ENCODE results near the gene ABCA9. TPM values are rescaled to one million over a fixed set of nuclear protein-coding genes. Genes with fewer than 3 reads are reported as not detected.

Gene ABCA9
- polyA plus RNA-seq, 1 donor (not counting 4 experiments of a cell fraction or from before 2014, with no cell fraction given) = 0.17 TPM

DNA sequence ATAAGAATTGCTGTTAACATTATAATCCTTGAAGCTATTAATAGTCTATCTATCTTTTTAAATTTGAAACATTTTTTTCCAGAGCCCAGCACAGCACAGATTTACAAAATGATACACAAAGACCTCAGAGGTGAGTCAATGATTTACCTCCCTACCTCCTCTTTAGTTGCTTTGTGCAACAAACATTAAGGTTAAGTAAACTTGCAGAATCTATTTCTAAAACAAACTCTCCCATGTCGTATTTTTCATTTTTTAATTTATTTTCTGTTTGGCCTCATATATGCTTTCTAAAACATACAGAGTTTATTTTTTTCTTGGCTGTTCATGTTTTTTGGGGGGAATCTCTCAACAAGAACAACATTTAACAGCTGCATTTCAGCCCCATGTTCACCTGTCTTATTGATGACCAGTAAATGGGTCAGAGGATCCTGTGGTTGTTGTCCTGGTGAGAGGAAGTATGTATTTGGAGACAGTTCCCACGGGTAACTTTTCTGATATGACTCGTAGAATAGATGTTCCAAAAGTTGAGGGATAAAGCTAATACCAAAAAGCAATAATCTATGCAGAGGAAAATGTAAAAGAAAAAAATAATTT, 42.6 kb downstream of the ABCA9 start:
- Histone ChIP-seq H2AFZ (ENCODE audit: control insufficient read depth, low read length) (no peak overlapping the region), H3K27me3 (ENCODE audit: control insufficient read depth, extremely low read depth, insufficient read depth, low read length) (no peaks in the 10 kb centered on the region), H3K4me2 (ENCODE audit: control insufficient read depth, extremely low read depth, insufficient read depth, low read depth, low read length) (no peak overlapping the region), H3K4me3 (ENCODE audit: control insufficient read depth in 2 of 3, extremely low read depth in 1 of 3, insufficient read depth in 2 of 3, low read depth in 1 of 3, low read length in 3 of 3) (no peak overlapping the region), H3K9me1 (ENCODE audit: control insufficient read depth, extremely low read depth, insufficient read depth, low read length) (no peaks in the 10 kb centered on the region), H3K79me2 (ENCODE audit: control insufficient read depth, insufficient read depth, low read length) (no peaks in the 10 kb centered on the region), H3K4me1 (ENCODE audit: control insufficient read depth, extremely low read depth, insufficient read depth, low read length) (no peaks in the 10 kb centered on the region), H4K20me1 (ENCODE audit: control insufficient read depth, extremely low read depth, insufficient read depth, low read length) (no peaks in the 10 kb centered on the region), H3K27ac (ENCODE audit: control insufficient read depth, insufficient read depth, low read length) (no peak overlapping the region), H3K9ac (ENCODE audit: control insufficient read depth, extremely low read depth, insufficient read depth, low read length) (no peak overlapping the region), H3K36me3 (ENCODE audit: control insufficient read depth in 2 of 2, extremely low read depth in 1 of 2, insufficient read depth in 2 of 2, low read length in 2 of 2) (no peaks in the 10 kb centered on the region), H3K9me3 (ENCODE audit: control insufficient read depth, low read depth, low read length) (no peaks in the 10 kb centered on the region)
- TF ChIP-seq EZH2 (IDR thresholded peaks at IDR 0.05; ENCODE audit: low read length) = no peak
- TF ChIP-seq CTCF (optimal IDR thresholded peaks at IDR 0.05 in 1 of 3, IDR thresholded peaks at IDR 0.05 in 1 of 3, conservative IDR thresholded peaks at IDR 0.05 in 1 of 3; ENCODE audit: extremely low read depth in 1 of 3, insufficient read depth in 2 of 3, low read length in 3 of 3) = no peak
- DNase-seq (ENCODE audit: low read depth, low spot score) (no peak), FAIRE-seq (no peak)
- dilution Hi-C loops (cut with MboI; ENCODE audit: extremely low pct_ligation_motif_present, low sequenced_read_pairs) = no loop called here

DNA sequence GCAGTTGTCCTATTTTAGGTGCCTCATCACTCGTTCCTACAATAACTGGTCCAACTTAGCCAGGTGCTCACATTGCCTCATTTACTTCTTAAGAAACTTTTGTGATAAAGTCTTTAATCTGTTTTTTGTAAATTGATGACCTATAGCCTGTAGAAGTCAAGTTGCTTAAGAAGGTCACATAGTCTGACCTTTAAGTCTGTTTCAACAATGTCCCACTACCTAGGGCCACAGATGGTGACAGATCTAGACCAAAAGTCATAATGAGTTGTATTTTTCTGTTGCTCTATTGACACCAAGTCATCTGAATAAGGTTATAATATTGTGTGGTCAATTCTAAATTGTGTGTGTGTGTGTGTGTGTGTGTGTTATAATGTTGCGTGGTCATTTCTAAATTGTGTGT, 45.1 kb downstream of the ABCA9 start:
- no peaks in the 10 kb centered on the region for H3K79me2 ChIP-seq (ENCODE audit: control insufficient read depth, insufficient read depth, low read length)
- no peaks in the 10 kb centered on the region for H3K9me3 ChIP-seq (ENCODE audit: control insufficient read depth, low read depth, low read length)
- H3K9me1 ChIP-seq (ENCODE audit: control insufficient read depth, extremely low read depth, insufficient read depth, low read length) = no peaks in the 10 kb centered on the region
- no peak for FAIRE-seq
- no peak overlapping the region for H2AFZ ChIP-seq (ENCODE audit: control insufficient read depth, low read length)
- TF ChIP-seq CTCF (optimal IDR thresholded peaks at IDR 0.05 in 1 of 3, IDR thresholded peaks at IDR 0.05 in 1 of 3, conservative IDR thresholded peaks at IDR 0.05 in 1 of 3; ENCODE audit: extremely low read depth in 1 of 3, insufficient read depth in 2 of 3, low read length in 3 of 3) (no peak), EZH2 (IDR thresholded peaks at IDR 0.05; ENCODE audit: low read length) (no peak)
- no peak overlapping the region for H3K4me3 ChIP-seq (ENCODE audit: control insufficient read depth in 2 of 3, extremely low read depth in 1 of 3, insufficient read depth in 2 of 3, low read depth in 1 of 3, low read length in 3 of 3)
- H3K4me2 ChIP-seq (ENCODE audit: control insufficient read depth, extremely low read depth, insufficient read depth, low read depth, low read length) = no peak overlapping the region
- no peak overlapping the region for H3K9ac ChIP-seq (ENCODE audit: control insufficient read depth, extremely low read depth, insufficient read depth, low read length)
- H3K4me1 ChIP-seq (ENCODE audit: control insufficient read depth, extremely low read depth, insufficient read depth, low read length) = no peaks in the 10 kb centered on the region
- no peaks in the 10 kb centered on the region for H3K36me3 ChIP-seq (ENCODE audit: control insufficient read depth in 2 of 2, extremely low read depth in 1 of 2, insufficient read depth in 2 of 2, low read length in 2 of 2)
- H3K27me3 ChIP-seq (ENCODE audit: control insufficient read depth, extremely low read depth, insufficient read depth, low read length) = no peaks in the 10 kb centered on the region
- no peaks in the 10 kb centered on the region for H4K20me1 ChIP-seq (ENCODE audit: control insufficient read depth, extremely low read depth, insufficient read depth, low read length)
- dilution Hi-C loops (cut with MboI; ENCODE audit: extremely low pct_ligation_motif_present, low sequenced_read_pairs) = no loop called here
- H3K27ac ChIP-seq (ENCODE audit: control insufficient read depth, insufficient read depth, low read length) = no peak overlapping the region
- DNase-seq (ENCODE audit: low read depth, low spot score) = no peak

Data from keratinocyte (primary cell).